Adrenal gland (tissue), 5 donors: ENCODE measurements around the gene FIBIN.

ENCODE experiments used
- CTCF ChIP-seq, 6 experiments: fragments of 450-650 bp in 4 of 6; fragments of 200-600 bp in 2 of 6; sonication (generic) in 1 of 6; IDR thresholded peaks; 1 replicate in 5 of 6; 2 replicates in 1 of 6; pipeline versions ENCODE4 v1.5.1 to v1.8.0; 2016 to 2021; ENCODE audit warnings: antibody characterized with exemption in 6 of 6, mild to moderate bottlenecking in 2 of 6, moderate library complexity in 1 of 6
- POLR2A ChIP-seq, 2 donors: fragments of 450-650 bp; IDR thresholded peaks; one replicate each; pipeline ENCODE4 v1.6.1; 2017; ENCODE audit warnings: antibody characterized with exemption in 2 of 2, mild to moderate bottlenecking in 2 of 2, moderate library complexity in 1 of 2
- donor health status: DM: no; HTN: no; CAD: no.

DNA sequence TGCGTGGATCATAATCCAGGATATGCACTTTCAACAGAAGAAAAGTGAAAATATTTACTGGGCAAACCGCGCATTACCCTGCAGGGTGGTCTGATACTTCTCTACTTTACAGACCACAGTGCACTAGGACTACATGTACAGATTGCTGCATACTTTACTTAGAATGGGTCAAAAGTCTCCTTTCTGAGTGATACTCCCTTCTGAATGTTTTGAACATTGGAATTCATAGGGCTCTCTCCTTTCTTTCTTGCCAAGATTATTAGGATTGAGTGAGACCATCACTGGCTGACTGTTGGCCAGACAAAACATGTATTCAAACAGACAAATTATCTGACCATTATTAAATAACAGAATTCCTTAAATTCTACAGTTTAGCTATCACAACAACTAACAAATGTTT, 6.6 kb upstream of the FIBIN start:
- TF ChIP-seq CTCF (IDR thresholded peaks at IDR 0.05) (no peak), POLR2A (IDR thresholded peaks at IDR 0.05) (no peak)
